ENCODE measurements around the gene WNT9A. TPM values are rescaled to one million over a fixed set of nuclear protein-coding genes. Genes with fewer than 3 reads are reported as not detected.
"Not testable (repeated sequence)": the region's sequence is repeated elsewhere in the genome, so short reads cannot be mapped to it uniquely, and the experiment has no call there.

Gene WNT9A
- polyA plus RNA-seq, 4 donors: 0.27 to 2.7 (median 1.2) TPM

- FAIRE-seq; H3K4me1 ChIP-seq (ENCODE audit: control insufficient read depth in 3 of 3, insufficient read depth in 2 of 3, low read depth in 1 of 3, low read length in 2 of 3); H3K36me3 ChIP-seq (ENCODE audit: control insufficient read depth in 3 of 3, insufficient read depth in 2 of 3, low read depth in 1 of 3, low read length in 3 of 3); H3K27ac ChIP-seq (ENCODE audit: low read depth in 1 of 3, low read length in 2 of 3); H3K4me3 ChIP-seq (ENCODE audit: low read depth in 1 of 3, low read length in 3 of 3); H3K27me3 ChIP-seq (ENCODE audit: control insufficient read depth in 3 of 3, insufficient read depth in 3 of 3, low read length in 3 of 3); H3K9me3 ChIP-seq (ENCODE audit: control insufficient read depth in 2 of 2, insufficient read depth in 1 of 2, low read depth in 1 of 2, low read length in 1 of 2); DNase-seq: not testable (repeated sequence)
- WGBS, 3 donors: 81 to 97% (median 90%) methylated on average over 6 to 18 of the region's 19 CpGs
Observed at GRCh38 chr1:227972283-227972679, 24.5 kb upstream of the WNT9A start.

- H3K27ac ChIP-seq (ENCODE audit: low read depth in 1 of 3, low read length in 2 of 3); H3K36me3 ChIP-seq (ENCODE audit: control insufficient read depth in 3 of 3, insufficient read depth in 2 of 3, low read depth in 1 of 3, low read length in 3 of 3); DNase-seq; H3K27me3 ChIP-seq (ENCODE audit: control insufficient read depth in 3 of 3, insufficient read depth in 3 of 3, low read length in 3 of 3); H3K9me3 ChIP-seq (ENCODE audit: control insufficient read depth in 2 of 2, insufficient read depth in 1 of 2, low read depth in 1 of 2, low read length in 1 of 2); H3K4me1 ChIP-seq (ENCODE audit: control insufficient read depth in 3 of 3, insufficient read depth in 2 of 3, low read depth in 1 of 3, low read length in 2 of 3); FAIRE-seq; H3K4me3 ChIP-seq (ENCODE audit: low read depth in 1 of 3, low read length in 3 of 3): not testable (repeated sequence)
- WGBS, 3 donors: 84 to 88% (median 84%) methylated on average over 16 to 25 of the region's 27 CpGs
Observed at GRCh38 chr1:227971643-227972282, 24.0 kb upstream of the WNT9A start.

- WGBS, 3 donors: 95 to 97% (median 95%) methylated on average over 8 to 12 of the region's 17 CpGs
- not testable (repeated sequence) for H3K27ac ChIP-seq (ENCODE audit: low read depth in 1 of 3, low read length in 2 of 3); DNase-seq; H3K4me3 ChIP-seq (ENCODE audit: low read depth in 1 of 3, low read length in 3 of 3); H3K36me3 ChIP-seq (ENCODE audit: control insufficient read depth in 3 of 3, insufficient read depth in 2 of 3, low read depth in 1 of 3, low read length in 3 of 3); H3K27me3 ChIP-seq (ENCODE audit: control insufficient read depth in 3 of 3, insufficient read depth in 3 of 3, low read length in 3 of 3); FAIRE-seq; H3K9me3 ChIP-seq (ENCODE audit: control insufficient read depth in 2 of 2, insufficient read depth in 1 of 2, low read depth in 1 of 2, low read length in 1 of 2); H3K4me1 ChIP-seq (ENCODE audit: control insufficient read depth in 3 of 3, insufficient read depth in 2 of 3, low read depth in 1 of 3, low read length in 2 of 3)
Observed at GRCh38 chr1:227971216-227971615, 23.5 kb upstream of the WNT9A start.

DNA sequence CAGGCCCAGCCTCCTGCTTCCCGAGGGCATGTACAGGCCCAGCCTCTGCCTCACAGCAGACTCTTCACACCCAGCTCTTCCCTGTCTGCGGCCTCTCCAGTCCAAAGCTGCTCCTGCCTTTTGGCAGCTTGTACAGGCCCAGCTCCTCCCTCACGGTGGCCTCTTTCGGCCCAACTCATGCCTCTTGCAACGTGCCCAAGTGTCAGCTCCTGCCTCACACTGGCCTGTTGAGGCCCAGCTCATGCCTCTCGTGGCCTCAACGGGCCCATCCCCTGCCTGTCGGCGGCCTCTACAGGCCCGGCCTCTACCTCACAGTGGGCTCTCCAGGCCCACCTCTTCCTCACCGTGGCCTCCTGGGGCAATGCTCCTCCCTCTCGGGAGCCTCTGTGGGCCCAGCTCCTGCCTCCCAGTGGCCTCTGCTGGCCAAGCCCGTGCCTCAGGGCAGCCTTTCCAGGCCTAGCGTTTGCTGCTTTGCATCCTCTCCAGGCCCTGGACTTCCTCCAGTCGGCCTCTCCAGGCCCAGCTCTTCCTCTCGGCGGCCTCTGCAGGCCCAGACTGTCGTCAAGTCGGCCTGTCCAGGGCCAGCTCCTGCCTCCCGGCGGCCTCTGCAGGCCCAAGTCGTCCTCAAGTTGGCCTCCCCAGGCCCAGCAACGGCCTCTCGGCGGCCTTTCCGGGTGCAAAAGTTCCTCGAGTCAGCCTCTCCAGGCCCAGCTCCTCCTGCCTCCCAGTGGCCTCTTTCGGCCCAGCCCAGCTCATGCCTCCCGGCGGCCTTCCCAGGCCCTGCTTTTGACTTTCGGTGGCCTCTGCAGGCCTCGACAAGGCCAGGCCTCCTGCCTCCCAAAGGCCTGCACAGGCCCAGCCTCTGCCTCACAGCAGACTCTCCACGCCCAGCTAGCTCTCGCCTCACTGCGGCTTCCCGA is 22.6 kb upstream of the WNT9A start:
- H3K9me3 ChIP-seq (ENCODE audit: control insufficient read depth in 2 of 2, insufficient read depth in 1 of 2, low read depth in 1 of 2, low read length in 1 of 2); H3K27me3 ChIP-seq (ENCODE audit: control insufficient read depth in 3 of 3, insufficient read depth in 3 of 3, low read length in 3 of 3); FAIRE-seq; H3K27ac ChIP-seq (ENCODE audit: low read depth in 1 of 3, low read length in 2 of 3); H3K4me1 ChIP-seq (ENCODE audit: control insufficient read depth in 3 of 3, insufficient read depth in 2 of 3, low read depth in 1 of 3, low read length in 2 of 3); DNase-seq; H3K36me3 ChIP-seq (ENCODE audit: control insufficient read depth in 3 of 3, insufficient read depth in 2 of 3, low read depth in 1 of 3, low read length in 3 of 3); H3K4me3 ChIP-seq (ENCODE audit: low read depth in 1 of 3, low read length in 3 of 3): not testable (repeated sequence)
- 86 to 89% (median 87%) methylated on average over 28 to 36 of the region's 36 CpGs for WGBS, 3 donors

GRCh38 chr1:227967815-227968214 is 20.1 kb upstream of the WNT9A start:
- not testable (repeated sequence) for FAIRE-seq; H3K36me3 ChIP-seq (ENCODE audit: control insufficient read depth in 3 of 3, insufficient read depth in 2 of 3, low read depth in 1 of 3, low read length in 3 of 3); DNase-seq; H3K4me1 ChIP-seq (ENCODE audit: control insufficient read depth in 3 of 3, insufficient read depth in 2 of 3, low read depth in 1 of 3, low read length in 2 of 3); H3K4me3 ChIP-seq (ENCODE audit: low read depth in 1 of 3, low read length in 3 of 3); H3K27me3 ChIP-seq (ENCODE audit: control insufficient read depth in 3 of 3, insufficient read depth in 3 of 3, low read length in 3 of 3); H3K9me3 ChIP-seq (ENCODE audit: control insufficient read depth in 2 of 2, insufficient read depth in 1 of 2, low read depth in 1 of 2, low read length in 1 of 2); H3K27ac ChIP-seq (ENCODE audit: low read depth in 1 of 3, low read length in 2 of 3)
- 80 to 91% (median 86%) methylated on average over 5 of the region's 5 CpGs for WGBS, 3 donors

DNA sequence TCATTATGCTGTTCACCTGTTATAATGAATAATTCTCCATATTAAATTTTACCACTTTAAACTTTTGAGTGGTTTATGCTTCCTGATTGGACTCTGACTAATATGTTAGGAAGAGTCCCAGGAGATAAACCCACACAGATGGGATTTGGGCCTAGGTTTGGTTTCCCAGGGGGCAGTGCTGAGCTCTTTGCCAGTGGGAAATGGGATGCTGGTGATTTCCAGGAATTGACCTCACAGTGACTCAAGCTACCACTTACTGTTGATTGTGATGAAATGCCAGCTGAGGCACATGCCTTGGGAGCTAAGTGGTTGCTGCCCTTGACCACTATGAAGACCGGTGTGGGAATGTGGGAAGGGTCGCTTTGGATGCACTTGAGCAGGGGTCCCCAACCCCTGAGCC is 19.0 kb upstream of the WNT9A start:
- H3K4me3 ChIP-seq (ENCODE audit: low read depth in 1 of 3, low read length in 3 of 3); H3K27me3 ChIP-seq (ENCODE audit: control insufficient read depth in 3 of 3, insufficient read depth in 3 of 3, low read length in 3 of 3); H3K4me1 ChIP-seq (ENCODE audit: control insufficient read depth in 3 of 3, insufficient read depth in 2 of 3, low read depth in 1 of 3, low read length in 2 of 3); DNase-seq; H3K27ac ChIP-seq (ENCODE audit: low read depth in 1 of 3, low read length in 2 of 3); H3K9me3 ChIP-seq (ENCODE audit: control insufficient read depth in 2 of 2, insufficient read depth in 1 of 2, low read depth in 1 of 2, low read length in 1 of 2); FAIRE-seq; H3K36me3 ChIP-seq (ENCODE audit: control insufficient read depth in 3 of 3, insufficient read depth in 2 of 3, low read depth in 1 of 3, low read length in 3 of 3): not testable (repeated sequence)
- WGBS, 3 donors: 94 to 97% methylated on average over 2 of the region's 2 CpGs; no CpG with 5 or more reads in 1 of the 3 donors

DNA sequence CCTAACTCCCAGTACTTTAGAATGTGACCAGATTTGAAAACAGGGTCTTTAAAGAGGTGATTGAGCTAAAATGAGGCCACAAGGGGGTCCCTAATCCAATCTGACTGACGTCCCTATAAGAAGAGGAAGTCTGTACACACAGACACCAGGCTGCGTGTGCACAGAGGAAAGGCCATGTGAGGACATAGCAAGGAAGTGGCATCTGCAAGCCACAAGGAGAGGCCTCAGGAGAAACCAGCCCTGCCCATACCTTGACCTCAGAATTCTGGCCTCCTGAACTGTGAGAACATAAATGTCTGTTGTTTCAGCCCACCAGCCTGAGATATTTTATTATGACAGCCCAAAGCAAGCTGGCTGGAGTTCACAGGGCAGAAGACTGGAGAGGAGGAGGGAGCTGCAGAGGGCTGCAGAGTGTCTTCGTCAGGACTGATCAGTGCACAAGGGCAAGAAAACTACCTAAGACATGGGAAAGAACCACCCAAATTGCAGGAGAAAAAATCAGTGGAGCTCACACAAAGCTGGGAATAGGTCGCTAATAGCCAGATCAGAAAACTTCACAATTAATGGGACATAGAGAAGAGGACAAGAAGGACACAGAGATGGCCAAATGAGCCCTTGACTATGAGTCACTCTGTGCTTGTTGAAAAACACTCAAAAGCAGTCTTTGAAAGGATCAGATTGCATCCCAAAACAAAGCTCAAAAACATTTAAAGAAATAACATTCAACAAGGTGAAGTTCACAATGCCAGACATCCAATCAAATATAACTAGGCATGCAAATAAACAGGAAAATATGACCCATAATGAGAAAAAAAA is 14.1 kb upstream of the WNT9A start:
- H3K4me1 ChIP-seq (ENCODE audit: control insufficient read depth in 3 of 3, insufficient read depth in 2 of 3, low read depth in 1 of 3, low read length in 2 of 3): no peaks in the 10 kb centered on the region
- DNase-seq: no peak
- H3K36me3 ChIP-seq (ENCODE audit: control insufficient read depth in 3 of 3, insufficient read depth in 2 of 3, low read depth in 1 of 3, low read length in 3 of 3): no peaks in the 10 kb centered on the region
- H3K4me3 ChIP-seq (ENCODE audit: low read depth in 1 of 3, low read length in 3 of 3): no peak overlapping the region
- no peak overlapping the region for H3K27ac ChIP-seq (ENCODE audit: low read depth in 1 of 3, low read length in 2 of 3)
- 38 to 52% (median 42%) methylated on average over 4 of the region's 4 CpGs for WGBS, 3 donors
- no peak for FAIRE-seq
- H3K9me3 ChIP-seq (ENCODE audit: control insufficient read depth in 2 of 2, insufficient read depth in 1 of 2, low read depth in 1 of 2, low read length in 1 of 2): no peaks in the 10 kb centered on the region
- peaks cover 0 to 2% (median 0%) of the 10 kb centered on the region in 3 donors for H3K27me3 ChIP-seq (ENCODE audit: control insufficient read depth in 3 of 3, insufficient read depth in 3 of 3, low read length in 3 of 3)

DNA sequence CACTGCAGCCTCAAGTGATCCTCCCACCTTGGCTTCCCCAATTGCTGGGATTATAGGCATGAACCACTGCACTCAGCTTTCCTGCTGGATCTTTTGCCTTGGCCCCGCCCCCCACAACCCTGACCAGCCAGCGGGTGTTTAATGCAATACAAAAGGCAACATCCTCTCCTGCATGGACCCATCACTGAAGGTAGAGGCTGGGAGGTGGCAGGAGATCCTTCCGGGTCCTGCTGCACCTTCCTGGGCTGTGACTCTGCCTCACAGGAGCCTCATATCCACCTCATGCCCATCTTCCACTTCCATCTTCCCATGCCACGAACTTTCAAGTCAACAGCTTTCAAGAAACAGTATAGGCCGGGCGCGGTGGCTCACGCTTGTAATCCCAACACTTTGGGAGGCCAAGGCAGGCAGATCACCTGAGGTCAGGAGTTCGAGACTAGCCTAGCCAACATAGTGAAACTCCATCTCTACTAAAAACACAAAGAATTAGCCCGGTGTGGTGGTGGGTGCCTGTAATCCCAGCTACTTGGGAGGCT is 11.7 kb upstream of the WNT9A start:
- FAIRE-seq (no peak), DNase-seq (no peak)
- WGBS, 3 donors: 88 to 91% (median 91%) methylated on average over 10 of the region's 10 CpGs
- Histone ChIP-seq H3K4me3 (ENCODE audit: low read depth in 1 of 3, low read length in 3 of 3) (no peak overlapping the region), H3K4me1 (ENCODE audit: control insufficient read depth in 3 of 3, insufficient read depth in 2 of 3, low read depth in 1 of 3, low read length in 2 of 3) (no peaks in the 10 kb centered on the region), H3K36me3 (ENCODE audit: control insufficient read depth in 3 of 3, insufficient read depth in 2 of 3, low read depth in 1 of 3, low read length in 3 of 3) (no peaks in the 10 kb centered on the region), H3K27ac (ENCODE audit: low read depth in 1 of 3, low read length in 2 of 3) (no peak overlapping the region), H3K27me3 (ENCODE audit: control insufficient read depth in 3 of 3, insufficient read depth in 3 of 3, low read length in 3 of 3) (peaks cover 0 to 2% (median 0%) of the 10 kb centered on the region in 3 donors), H3K9me3 (ENCODE audit: control insufficient read depth in 2 of 2, insufficient read depth in 1 of 2, low read depth in 1 of 2, low read length in 1 of 2) (no peaks in the 10 kb centered on the region)

Data from small intestine (tissue), 7 donors.